HepG2 (cell line): ENCODE measurements around the gene TUBGCP6. TPM values are rescaled to one million over a fixed set of nuclear protein-coding genes. Genes with fewer than 3 reads are reported as not detected.
A peak's percentile ranks its signal among the peaks of the same experiment; 100 is the strongest.

Experiments
- ARNT ChIP-seq: fragments of 450-650 bp; IDR thresholded peaks from 2 replicates; pipeline ENCODE4 v1.6.1; 2017
- CBX5 ChIP-seq: sonication (generic); formaldehyde crosslinking; IDR thresholded peaks from 2 replicates; pipeline ENCODE4 v1.4.0; 2020; ENCODE audit warnings: missing genetic modification reagents, borderline replicate concordance
- DR1 ChIP-seq: sonication (generic); formaldehyde crosslinking; IDR thresholded peaks from 2 replicates; pipeline ENCODE4 v1.8.0; 2021; ENCODE audit warnings: mild to moderate bottlenecking, missing genetic modification reagents, inconsistent platforms
- FOXA1 ChIP-seq, 2 experiments: fragments of 450-650 bp in 1 of 2; sonication (generic) in 1 of 2; formaldehyde crosslinking in 1 of 2; IDR thresholded peaks; 2 replicates each; pipeline versions ENCODE4 v1.4.0 to v1.6.1; 2016 to 2020; ENCODE audit warnings: missing genetic modification reagents in 1 of 2
- HMGA1 ChIP-seq: sonication (generic); formaldehyde crosslinking; conservative IDR thresholded peaks from 2 replicates; pipeline ENCODE4 v1.4.0; 2020; ENCODE audit warnings: missing genetic modification reagents
- IRF2 ChIP-seq: IDR thresholded peaks from 2 replicates; pipeline ENCODE4 v1.6.1; 2018; ENCODE audit warnings: missing genetic modification reagents, missing compliant biosample characterization
- KAT2B ChIP-seq: fragments of 150-350 bp; IDR thresholded peaks from 2 replicates; pipeline ENCODE4 v1.6.1; 2014; ENCODE audit warnings: low read depth, low read length, borderline replicate concordance
- KDM5A ChIP-seq: fragments of 200-600 bp; sonication (generic); IDR thresholded peaks from 2 replicates; pipeline ENCODE4 v1.7.0; 2018; ENCODE audit warnings: antibody characterized with exemption, mild to moderate bottlenecking, low read length, borderline replicate concordance
- MAFF ChIP-seq: IDR thresholded peaks from 2 replicates; pipeline ENCODE4 v1.6.1; 2011; ENCODE audit warnings: low read depth, low read length, improper control_type of control experiment
- MTERF4 ChIP-seq: sonication (generic); formaldehyde crosslinking; IDR thresholded peaks from 2 replicates; pipeline ENCODE4 v1.8.0; 2023; ENCODE audit warnings: mild to moderate bottlenecking, missing genetic modification reagents
- MTF2 ChIP-seq: sonication (generic); formaldehyde crosslinking; IDR thresholded peaks from 2 replicates; pipeline ENCODE4 v1.5.0; 2020; ENCODE audit warnings: missing genetic modification reagents, borderline replicate concordance
- NR2F2 ChIP-seq: IDR thresholded peaks from 2 replicates; pipeline ENCODE4 v1.6.1; 2012; ENCODE audit warnings: low read depth, inconsistent platforms, borderline replicate concordance
- NRL ChIP-seq: sonication (generic); formaldehyde crosslinking; IDR thresholded peaks from 2 replicates; pipeline ENCODE4 v1.5.0; 2020; ENCODE audit warnings: missing genetic modification reagents, mild to moderate bottlenecking, moderate library complexity, borderline replicate concordance
- RFXANK ChIP-seq: IDR thresholded peaks from 2 replicates; pipeline ENCODE4 v1.6.1; 2016
- TIGD3 ChIP-seq: sonication (generic); formaldehyde crosslinking; IDR thresholded peaks from 2 replicates; pipeline ENCODE4 v1.5.1; 2020; ENCODE audit warnings: mild to moderate bottlenecking, missing genetic modification reagents, borderline replicate concordance
- TMF1 ChIP-seq: sonication (generic); formaldehyde crosslinking; IDR thresholded peaks from 2 replicates; pipeline ENCODE4 v1.8.1; 2022; ENCODE audit warnings: low read depth, missing genetic modification reagents
- TSC22D2 ChIP-seq: sonication (generic); formaldehyde crosslinking; IDR thresholded peaks from 2 replicates; pipeline ENCODE4 v1.5.1; 2020; ENCODE audit warnings: missing genetic modification reagents, mild to moderate bottlenecking, borderline replicate concordance
- ZFY ChIP-seq: sonication (generic); formaldehyde crosslinking; IDR thresholded peaks from 2 replicates; pipeline ENCODE4 v1.4.0; 2020; ENCODE audit warnings: missing genetic modification reagents
- ZGPAT ChIP-seq: IDR thresholded peaks from 2 replicates; pipeline ENCODE4 v1.6.1; 2016; ENCODE audit warnings: mild to moderate bottlenecking
- ZNF12 ChIP-seq: sonication (generic); formaldehyde crosslinking; IDR thresholded peaks from 2 replicates; pipeline ENCODE4 v1.5.0; 2020; ENCODE audit warnings: missing genetic modification reagents
- ZNF121 ChIP-seq: sonication (generic); formaldehyde crosslinking; IDR thresholded peaks from 2 replicates; pipeline ENCODE4 v1.5.0; 2020; ENCODE audit warnings: mild to moderate bottlenecking, missing genetic modification reagents
- ZNF225 ChIP-seq: sonication (generic); formaldehyde crosslinking; IDR thresholded peaks from 2 replicates; pipeline ENCODE4 v1.4.0; 2020; ENCODE audit warnings: mild to moderate bottlenecking, missing genetic modification reagents
- ZNF24 ChIP-seq: fragments of 450-650 bp; IDR thresholded peaks from 2 replicates; pipeline ENCODE4 v1.6.1; 2017; ENCODE audit warnings: antibody characterized with exemption, mild to moderate bottlenecking
- ZNF282 ChIP-seq: fragments of 450-650 bp; IDR thresholded peaks from 2 replicates; pipeline ENCODE4 v1.6.1; 2018; ENCODE audit not compliant: partially characterized antibody
- ZNF329 ChIP-seq: sonication (generic); formaldehyde crosslinking; IDR thresholded peaks from 2 replicates; pipeline ENCODE4 v1.9.0; 2021; ENCODE audit warnings: low read depth, mild to moderate bottlenecking, missing genetic modification reagents
- polyA plus RNA-seq, 8 experiments: library from polyadenylated mRNA; depleted of rRNA in 3 of 8; stranded (reverse) in 7 of 8; unstranded in 1 of 8; fragments of >200 nt; fragmentation: Illumina TruSeq in 4 of 8; extraction: Trizol in 4 of 8; gene quantifications; 2 replicates each; pipeline versions ENCODE4 v1.2.1 to v1.2.3, GENCODE V29; 2011 to 2016; ENCODE audit warnings: low read depth in 4 of 8, missing spikeins in 1 of 8, mixed read lengths in 1 of 8; ENCODE audit not compliant: insufficient read depth in 1 of 8
- total RNA-seq, 5 experiments: library from RNA; depleted of rRNA; stranded (reverse); fragments of >200 nt; fragmentation: Illumina TruSeq; extraction: Trizol; gene quantifications; 2 replicates each; pipeline ENCODE4 v1.2.3, GENCODE V29; 2016; ENCODE audit warnings: low read depth in 1 of 5
- TF ChIP-seq, protein P1 (sequence below): sonication (generic); formaldehyde crosslinking; IDR thresholded peaks from 2 replicates; pipeline ENCODE4 v1.8.0; 2022; ENCODE audit warnings: missing genetic modification reagents, low read depth, mild to moderate bottlenecking, borderline replicate concordance
- TF ChIP-seq, protein P2 (sequence below): sonication (generic); formaldehyde crosslinking; IDR thresholded peaks from 2 replicates; pipeline ENCODE4 v1.5.0; 2020; ENCODE audit warnings: missing genetic modification reagents

Gene TUBGCP6
- total and polyA plus RNA-seq, 2 of the 13 experiments (the other 11 are each of a cell fraction or from before 2014, with no cell fraction given), result 14.6 to 15.7 TPM

DNA sequence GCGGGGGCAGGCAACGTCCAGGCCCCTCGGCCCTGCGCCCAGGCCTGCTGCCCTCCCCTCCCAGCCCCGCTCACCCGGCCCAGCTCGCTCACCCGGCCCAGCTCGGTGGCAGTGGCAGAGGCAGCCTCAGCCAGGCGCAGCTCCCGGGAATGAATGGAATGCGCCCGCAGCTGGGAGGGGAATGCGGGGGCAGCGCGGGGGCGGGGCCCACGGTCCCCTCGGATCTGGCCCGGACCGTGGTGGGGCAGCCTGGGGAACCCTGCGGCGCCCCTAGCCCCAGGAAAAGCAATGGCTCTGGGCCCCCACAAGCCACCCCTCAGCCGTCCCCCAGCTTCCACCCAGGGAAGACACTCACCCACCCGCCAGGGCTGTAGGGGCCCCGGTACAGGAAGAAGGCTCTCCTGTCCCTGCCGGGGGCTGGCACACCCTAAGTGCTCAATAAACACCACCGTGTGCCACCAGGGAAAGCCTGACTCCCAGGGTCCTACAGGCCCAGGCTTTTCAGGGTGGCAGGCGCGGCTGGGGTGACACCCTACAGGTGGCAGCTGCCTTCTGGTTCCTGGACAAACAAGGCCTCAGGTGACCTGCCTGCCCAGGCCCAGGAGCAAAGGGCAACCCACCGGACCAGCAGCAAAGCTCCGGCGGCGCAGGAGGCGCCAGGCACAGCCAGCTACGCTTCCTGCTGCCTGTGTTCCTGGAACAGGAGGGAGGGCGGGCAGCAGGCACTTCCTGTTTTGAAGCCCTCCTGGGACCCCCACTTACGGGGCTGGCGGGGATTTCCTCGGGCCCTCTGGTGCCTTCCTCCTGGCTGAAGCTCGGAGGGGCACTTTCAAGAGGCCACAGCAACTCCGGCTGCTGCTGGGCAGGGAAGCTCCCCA is 48.9 kb upstream of the TUBGCP6 start (continued):
- TF ChIP-seq HMGA1 (CRISPR knock-in tag), result no peak
- peak; percentile 49; the same call in 1 of the 2 replicates for TF ChIP-seq NRL
- TF ChIP-seq IRF2 (CRISPR knock-in tag), result peak; percentile 68
- no peak; the same call in 1 of the 2 replicates for TF ChIP-seq NR2F2
- peak; percentile 61 for TF ChIP-seq ZNF121 (CRISPR knock-in tag)
- TF ChIP-seq KDM5A, result no peak
- no peak for TF ChIP-seq ZNF329 (CRISPR knock-in tag)
- TF ChIP-seq MTERF4 (CRISPR knock-in tag), result peak; percentile 85; the same call in 1 of the 2 replicates
- TF ChIP-seq ZNF12 (CRISPR knock-in tag), result peak; percentile 57; the same call in 1 of the 2 replicates
- no peak for TF ChIP-seq TIGD3 (CRISPR knock-in tag)
- peak; percentile 94 for TF ChIP-seq ZFY (CRISPR knock-in tag)
- no peak for TF ChIP-seq ZNF24
- TF ChIP-seq MAFF, result no peak
- TF ChIP-seq MTF2 (CRISPR knock-in tag), result 0 out of 2 replicates have a peak, but pooled peaks have one; percentile 26
- no peak for TF ChIP-seq KAT2B
- TF ChIP-seq, protein P1, sequence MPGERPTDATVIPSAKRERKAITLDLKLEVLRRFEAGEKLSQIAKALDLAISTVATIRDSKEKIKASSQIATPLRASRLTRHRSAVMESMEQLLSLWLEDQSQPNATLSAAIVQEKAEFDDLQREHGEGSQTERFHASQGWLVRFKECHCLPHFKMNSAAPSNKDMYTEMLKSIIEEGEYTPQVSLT (CRISPR knock-in tag), result no peak
- no peak for TF ChIP-seq CBX5 (CRISPR knock-in tag)
- no peak; the same call in 1 of the 2 replicates for TF ChIP-seq DR1 (CRISPR knock-in tag)
- TF ChIP-seq, protein P2, sequence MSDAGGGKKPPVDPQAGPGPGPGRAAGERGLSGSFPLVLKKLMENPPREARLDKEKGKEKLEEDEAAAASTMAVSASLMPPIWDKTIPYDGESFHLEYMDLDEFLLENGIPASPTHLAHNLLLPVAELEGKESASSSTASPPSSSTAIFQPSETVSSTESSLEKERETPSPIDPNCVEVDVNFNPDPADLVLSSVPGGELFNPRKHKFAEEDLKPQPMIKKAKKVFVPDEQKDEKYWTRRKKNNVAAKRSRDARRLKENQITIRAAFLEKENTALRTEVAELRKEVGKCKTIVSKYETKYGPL (CRISPR knock-in tag), result no peak
- TF ChIP-seq TMF1 (CRISPR knock-in tag), result no peak; the same call in 1 of the 2 replicates
- peak; percentile 40; the same call in 1 of the 2 replicates for TF ChIP-seq RFXANK (CRISPR knock-in tag)
- TF ChIP-seq ZNF282, result no peak
- no peak for TF ChIP-seq ZNF225 (CRISPR knock-in tag)
- no peak for TF ChIP-seq FOXA1 (IDR thresholded peaks at IDR 0.05)
- peak; percentile 94 for TF ChIP-seq FOXA1 (CRISPR knock-in tag; IDR thresholded peaks at IDR 0.05)
- TF ChIP-seq TSC22D2 (CRISPR knock-in tag), result no peak
- no peak for TF ChIP-seq ARNT
- peak; percentile 88 for TF ChIP-seq ZGPAT (CRISPR knock-in tag)
